GM18502 (cell line): ENCODE measurements around the gene NUDT16L1.

Experiments used
- ATAC-seq: cut with Tn5 transposase; IDR thresholded peaks from one replicate; pipeline ENCODE4 v1.9.1; 2021; ENCODE audit warnings: mild to moderate bottlenecking; ENCODE audit not compliant: unreplicated experiment, poor library complexity

The NUDT16L1 gene

DNA sequence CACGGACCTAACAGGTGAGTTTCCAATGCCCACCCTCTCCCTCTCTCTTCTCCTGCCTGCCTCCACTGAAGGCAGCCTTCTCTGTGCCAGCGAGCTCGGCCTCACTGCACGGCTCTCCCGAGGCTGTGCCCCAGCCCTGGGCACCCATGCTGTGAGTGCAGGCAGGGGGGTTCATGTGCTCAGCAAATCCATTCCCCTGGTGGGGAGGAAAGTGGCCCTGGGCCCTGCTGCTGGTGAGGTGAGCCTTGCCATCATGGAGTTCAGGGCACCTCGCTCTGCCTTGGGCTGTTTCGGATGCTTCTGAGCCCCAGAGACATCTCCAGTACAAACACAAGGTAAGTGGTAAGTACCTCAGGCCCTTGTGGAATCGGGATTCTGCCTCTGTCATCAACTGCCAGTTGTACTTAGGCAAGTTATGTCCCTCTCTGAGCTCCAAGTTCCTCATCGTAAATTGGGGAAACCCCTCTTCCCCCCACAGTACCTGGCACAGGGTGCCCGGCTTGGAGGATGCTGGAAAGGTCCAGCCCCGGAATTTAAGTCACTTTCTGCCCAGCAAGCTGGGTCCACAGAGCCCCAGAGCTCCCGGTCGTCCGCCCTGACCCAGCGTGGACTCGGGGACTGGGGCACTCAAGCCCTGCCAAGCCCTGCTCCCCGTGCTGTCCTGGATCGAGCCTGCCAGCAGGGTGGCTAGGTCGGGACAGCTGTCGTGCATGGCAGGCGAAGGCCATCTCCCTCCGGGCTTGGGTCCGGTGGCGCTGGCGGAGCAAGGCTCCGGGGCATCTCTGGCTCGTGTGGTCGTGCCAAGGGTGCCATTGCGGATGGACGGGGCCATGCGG, 684 bp upstream of the NUDT16L1 start:
- ATAC-seq: peak; percentile 26

- ATAC-seq: peak; percentile 9
Measured at GRCh38 chr16:4693956-4694641, 737 bp downstream of the NUDT16L1 start.

GRCh38 chr16:4694642-4695451, 1.5 kb downstream of the NUDT16L1 start:
- no peak for ATAC-seq

DNA sequence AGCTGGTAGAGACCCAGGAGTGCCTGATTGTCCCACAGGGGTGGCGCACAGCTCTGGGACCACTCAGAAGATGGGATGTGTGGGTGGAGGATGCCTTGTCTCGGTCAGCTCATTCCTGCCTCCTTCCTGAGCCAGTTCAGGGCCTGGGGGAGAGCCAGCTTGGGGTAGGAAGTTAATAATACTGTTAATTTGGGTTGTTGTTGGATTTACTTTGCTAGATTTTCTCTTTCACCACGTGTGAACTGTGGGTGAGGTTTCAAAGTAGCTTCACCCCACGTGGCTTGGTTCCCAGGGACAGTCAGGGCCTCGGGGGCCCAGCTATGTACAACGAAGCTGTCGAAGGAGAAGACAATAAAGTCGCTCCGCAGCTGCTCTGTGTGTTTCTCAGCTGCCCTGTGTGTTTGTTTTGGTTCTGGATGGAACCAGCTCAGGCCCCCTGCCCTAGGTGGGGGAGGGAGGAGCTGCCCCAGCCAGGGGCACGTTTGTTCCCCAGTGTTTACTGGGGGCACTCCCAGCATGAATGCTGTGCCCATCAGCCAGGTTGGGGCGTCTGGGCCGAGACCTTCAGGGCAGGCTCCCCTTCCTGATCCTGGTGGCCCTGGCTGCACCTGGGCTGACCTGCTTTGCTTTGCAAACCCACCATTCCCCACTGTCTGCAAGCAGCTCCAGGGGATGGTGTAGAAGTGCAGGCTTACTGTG, 2.3 kb downstream of the NUDT16L1 start:
- ATAC-seq: no peak

GRCh38 chr16:4696172-4696904, 3.0 kb downstream of the NUDT16L1 start:
- ATAC-seq: no peak

DNA sequence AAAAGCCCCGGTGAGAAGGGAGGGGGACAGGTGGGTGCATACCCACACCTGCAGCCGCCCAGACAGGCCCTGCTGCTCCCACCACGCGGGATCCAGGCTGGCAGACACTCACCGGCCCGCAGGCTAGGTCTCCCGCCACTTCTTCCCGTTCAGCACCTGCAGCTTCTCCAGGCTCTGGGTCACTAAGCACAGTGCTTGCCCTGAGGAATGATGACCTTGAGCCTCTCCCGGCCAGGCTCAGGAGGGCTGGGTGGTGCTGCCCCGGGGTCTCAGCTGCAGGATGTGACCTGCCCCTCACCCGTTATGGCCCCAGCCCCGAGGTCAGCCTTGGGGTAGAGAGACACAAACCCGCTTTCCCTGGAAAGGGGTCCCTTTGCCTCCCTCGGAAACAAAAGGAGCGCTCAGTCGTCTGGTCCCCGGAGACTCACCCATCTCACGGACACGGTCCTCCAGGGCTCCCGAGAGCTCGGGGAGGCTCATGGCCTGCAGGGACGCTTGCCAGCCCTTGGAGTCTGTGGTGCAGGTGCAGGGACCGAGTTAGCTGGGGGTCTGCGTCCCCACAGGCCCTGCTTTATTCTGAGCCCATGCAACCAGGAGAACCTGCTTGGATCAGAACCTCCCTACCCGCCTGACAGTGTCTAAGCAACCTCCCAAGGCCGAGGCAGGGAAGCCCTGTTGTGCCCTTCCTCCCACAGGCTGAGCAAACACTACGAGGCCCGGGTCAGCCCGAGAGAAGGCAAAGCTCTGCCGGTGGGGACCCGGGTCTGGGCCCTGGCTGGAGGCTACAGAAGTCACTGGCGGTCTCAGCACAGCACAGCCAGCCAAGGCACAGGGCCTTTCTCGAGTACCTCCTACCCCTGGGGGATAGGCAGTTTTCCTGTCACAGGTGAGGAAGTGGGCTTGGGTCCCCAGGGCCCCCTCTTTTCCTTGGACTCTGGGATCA, 3.8 kb downstream of the NUDT16L1 start:
- no peak for ATAC-seq

DNA sequence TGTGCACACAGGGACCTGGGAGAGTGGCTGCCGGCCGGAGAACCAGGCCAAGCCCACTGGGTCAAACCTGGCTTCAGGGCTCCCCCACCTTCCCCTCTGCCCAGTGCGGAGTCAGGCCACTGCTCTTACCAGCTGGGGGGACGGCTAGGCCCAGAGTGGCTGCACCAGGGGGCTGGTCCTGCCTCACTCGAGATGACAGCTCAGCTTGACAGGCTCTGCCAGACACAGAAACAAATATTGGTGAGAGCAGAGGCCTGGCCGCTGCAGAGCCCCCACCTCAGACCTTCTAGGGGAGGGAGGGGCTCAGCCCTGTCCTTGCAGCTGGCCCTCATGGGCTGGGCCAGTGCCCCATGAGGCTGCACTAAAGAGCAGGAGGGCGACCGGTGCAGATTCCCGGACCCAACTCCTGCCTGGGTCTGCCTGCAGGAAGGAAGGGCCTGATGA, 4.5 kb downstream of the NUDT16L1 start:
- no peak for ATAC-seq

- no peak for ATAC-seq
Measured at GRCh38 chr16:4698321-4699045, 5.1 kb downstream of the NUDT16L1 start.

DNA sequence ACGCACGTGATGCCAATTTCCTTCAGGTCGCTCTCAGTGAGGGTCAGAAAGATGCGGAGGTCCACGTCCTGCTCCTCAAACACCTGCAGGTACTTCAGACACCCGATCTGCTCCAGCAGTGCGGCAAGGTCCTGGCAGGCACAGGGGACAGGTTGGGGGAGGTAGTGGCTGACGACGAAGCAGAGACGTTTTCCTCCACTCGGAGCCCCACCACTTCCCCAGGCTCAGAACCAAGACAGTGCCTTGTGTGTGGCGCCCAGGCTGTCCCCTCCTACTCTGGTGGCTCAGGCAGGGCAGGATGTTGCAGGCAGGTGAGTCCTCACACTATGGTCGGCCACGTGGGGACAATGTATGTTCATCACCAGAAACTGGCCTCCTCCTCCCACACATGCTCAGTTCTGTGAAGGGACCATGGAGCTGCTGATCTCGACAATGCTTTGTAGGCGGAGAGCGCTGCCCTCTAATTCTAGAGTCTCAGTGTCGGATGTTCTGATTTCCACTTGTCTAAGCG, 5.7 kb downstream of the NUDT16L1 start:
- ATAC-seq: no peak

- ATAC-seq: no peak
Measured at GRCh38 chr16:4700380-4700996, 7.1 kb downstream of the NUDT16L1 start.

GRCh38 chr16:4700997-4701743, 7.8 kb downstream of the NUDT16L1 start:
- ATAC-seq: no peak

- ATAC-seq: no peak
Measured at GRCh38 chr16:4701791-4702465, 8.6 kb downstream of the NUDT16L1 start.

DNA sequence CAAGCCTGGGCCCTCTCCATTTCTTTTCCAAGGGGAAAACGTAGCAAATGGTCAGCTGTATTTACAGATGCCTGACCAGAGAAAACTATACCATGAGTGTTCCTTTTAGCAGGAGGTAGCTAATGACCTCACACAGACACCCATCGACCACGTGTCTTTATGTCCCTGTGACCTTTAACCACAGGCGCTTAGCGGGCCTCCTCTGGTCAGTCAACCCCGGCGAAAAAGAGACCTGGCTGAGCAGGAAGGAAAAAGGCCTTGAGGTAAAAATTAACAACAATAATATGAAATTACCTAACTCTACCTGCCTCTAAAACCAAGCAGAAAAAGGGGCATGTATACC, 9.1 kb downstream of the NUDT16L1 start:
- ATAC-seq: no peak

DNA sequence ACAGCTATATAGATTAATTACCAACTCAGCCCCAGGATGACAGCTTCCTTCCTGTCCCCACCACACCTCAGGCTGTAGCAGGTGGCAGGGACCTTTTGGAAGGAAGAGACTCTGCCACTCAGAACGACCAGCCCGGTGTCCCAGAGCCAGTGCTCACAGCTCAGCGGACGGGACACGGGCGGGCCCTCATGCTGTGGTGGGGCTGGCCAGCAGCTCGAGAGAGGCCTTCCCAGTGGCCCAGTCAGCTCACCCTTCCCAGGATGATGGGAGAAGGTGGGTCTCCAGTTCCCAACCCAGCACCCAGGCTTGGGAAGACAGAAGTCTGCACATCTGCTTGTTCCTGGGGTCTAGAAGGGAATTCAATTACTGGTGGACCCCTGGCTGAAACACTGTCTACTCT, 10.5 kb downstream of the NUDT16L1 start:
- no peak for ATAC-seq

DNA sequence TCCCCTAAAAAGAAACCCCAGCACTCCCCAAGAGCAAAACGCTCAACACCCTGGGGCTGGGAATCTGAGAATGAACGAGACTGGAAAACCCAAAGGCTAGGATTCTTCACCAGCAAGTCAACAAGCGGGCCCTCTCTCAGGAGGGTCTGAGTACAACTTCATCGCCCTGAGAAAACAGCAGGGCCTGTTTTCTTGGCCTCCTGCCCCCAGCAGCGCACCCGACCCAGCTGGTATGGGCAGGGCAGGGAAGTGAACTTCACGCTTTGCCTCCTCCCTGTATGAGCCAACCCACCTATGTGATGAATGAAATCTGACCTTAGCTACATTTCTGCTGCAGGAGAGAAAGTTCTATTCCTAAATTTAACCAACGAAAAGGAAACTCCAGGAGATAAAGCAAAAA, 11.1 kb downstream of the NUDT16L1 start:
- ATAC-seq: no peak

DNA sequence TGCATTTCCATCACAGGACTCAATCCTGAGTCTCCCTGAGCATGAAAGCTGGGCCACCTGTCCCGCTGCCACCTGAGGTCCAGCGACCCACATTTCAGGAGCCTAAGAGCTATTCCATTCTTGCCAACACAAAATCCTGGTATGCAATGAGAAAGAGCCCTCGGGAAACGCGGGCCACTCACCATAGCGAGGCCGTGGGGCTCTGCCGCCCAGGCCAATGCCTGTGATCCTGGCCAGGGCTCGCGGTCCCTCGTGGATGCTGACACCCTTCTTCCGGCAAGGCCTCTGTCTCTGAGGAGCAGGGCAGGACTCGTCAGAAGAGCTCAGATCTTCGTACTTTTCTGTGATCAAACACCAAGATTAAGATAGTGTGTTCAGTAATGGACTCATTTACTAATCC, 11.6 kb downstream of the NUDT16L1 start:
- no peak for ATAC-seq
